Endothelial cell of hepatic sinusoid (primary cell): ENCODE results near the gene MDM4.

ENCODE experiments used
- in situ Hi-C: cut with HindIII; loops from 2 replicates; pipeline ENCODE4 v1.10.0; 2017; ENCODE audit warnings: low sequenced_read_pairs

MDM4 gene

GRCh38 chr1:204575221-204576190, 59.3 kb downstream of the MDM4 start:
- in situ Hi-C loops, result no loop called here

- in situ Hi-C loops, result no loop called here
Measured at GRCh38 chr1:204576422-204576821, 60.2 kb downstream of the MDM4 start.

- in situ Hi-C loops, result no loop called here
Measured at GRCh38 chr1:204577794-204578478, 61.7 kb downstream of the MDM4 start.

- in situ Hi-C loops, result no loop called here
Measured at GRCh38 chr1:204578867-204579664, 62.9 kb downstream of the MDM4 start.

- in situ Hi-C loops, result no loop called here
Measured at GRCh38 chr1:204579681-204580080, 63.5 kb downstream of the MDM4 start.

GRCh38 chr1:204580862-204581261, 64.7 kb downstream of the MDM4 start:
- in situ Hi-C loops, result no loop called here

- in situ Hi-C loops, result no loop called here
Measured at GRCh38 chr1:204581759-204582158, 65.6 kb downstream of the MDM4 start.

GRCh38 chr1:204583909-204584632, 67.9 kb downstream of the MDM4 start:
- in situ Hi-C loops, result no loop called here

GRCh38 chr1:204584699-204585372, 68.6 kb downstream of the MDM4 start:
- in situ Hi-C loops, result no loop called here

- in situ Hi-C loops, result no loop called here
Measured at GRCh38 chr1:204587621-204588020, 71.4 kb downstream of the MDM4 start.

- in situ Hi-C loops, result no loop called here
Measured at GRCh38 chr1:204588826-204589225, 72.6 kb downstream of the MDM4 start.

- in situ Hi-C loops, result no loop called here
Measured at GRCh38 chr1:204589409-204590038, 73.3 kb downstream of the MDM4 start.

- in situ Hi-C loops, result no loop called here
Measured at GRCh38 chr1:204591473-204592090, 75.4 kb downstream of the MDM4 start.

GRCh38 chr1:204592246-204592948, 76.2 kb downstream of the MDM4 start:
- in situ Hi-C loops, result no loop called here

GRCh38 chr1:204598319-204598969, 82.2 kb downstream of the MDM4 start:
- in situ Hi-C loops, result no loop called here

- in situ Hi-C loops, result no loop called here
Measured at GRCh38 chr1:204599098-204599497, 82.9 kb downstream of the MDM4 start.

- in situ Hi-C loops, result no loop called here
Measured at GRCh38 chr1:204599596-204599995, 83.4 kb downstream of the MDM4 start.

GRCh38 chr1:204600203-204600602, 84.0 kb downstream of the MDM4 start:
- in situ Hi-C loops, result no loop called here
